Endothelial cell of umbilical vein (primary cell): ENCODE measurements around the gene C19orf25. TPM values are rescaled to one million over a fixed set of nuclear protein-coding genes. Genes with fewer than 3 reads are reported as not detected.

Experiments
- BruUV-seq: library from RNA; stranded (reverse); fragments of 400-500 nt; replicated peaks from 2 replicates; lab custom pipeline; 2021; lab: Mats Ljungman, UMichigan
- CTCF ChIA-PET: fragments of 300-600, 350-600 bp; sonication (Branson Sonifier 250); formaldehyde crosslinking; loops from one replicate; lab custom pipeline; 2021; ENCODE audit warnings: antibody characterized with exemption, inconsistent platforms; lab: Charles Lee
- POLR2A ChIA-PET: fragments of 300-600, 350-600 bp; sonication (Branson Sonifier 250); formaldehyde crosslinking; loops from one replicate; lab custom pipeline; 2021; ENCODE audit warnings: antibody characterized with exemption, inconsistent platforms; lab: Charles Lee
- DNase-seq: peaks from one replicate; pipeline ENCODE4 v3.0.0-alpha.2; 2011; ENCODE audit warnings: low read depth, low spot score
- FAIRE-seq: peaks from 2 replicates; lab custom pipeline; 2011; peaks lifted over from hg19 to GRCh38; lab: Jason Lieb, UNC
- H2AFZ ChIP-seq: 2 replicates; pipeline ENCODE4 v1.6.0; 2012; ENCODE audit warnings: low read depth, low read length, control low read depth, inconsistent platforms
- H3K27ac ChIP-seq: 2 replicates; pipeline ENCODE4 v1.5.1; 2011; ENCODE audit warnings: low read depth, mild to moderate bottlenecking, control low read depth, low read length, moderate library complexity; ENCODE audit not compliant: insufficient read depth
- H3K27me3 ChIP-seq, 2 experiments: 2 replicates each; pipeline versions ENCODE4 v1.6.0 to v1.6.1; 2011; ENCODE audit warnings: low read length in 2 of 2, mixed read lengths in 1 of 2; ENCODE audit not compliant: control insufficient read depth in 2 of 2, insufficient read depth in 2 of 2
- H3K36me3 ChIP-seq, 2 experiments: 2 replicates in 1 of 2; 3 replicates in 1 of 2; pipeline ENCODE4 v1.5.1; 2011; ENCODE audit warnings: low read length in 2 of 2, mild to moderate bottlenecking in 1 of 2, moderate library complexity in 1 of 2; ENCODE audit not compliant: control insufficient read depth in 2 of 2, insufficient read depth in 2 of 2; ENCODE audit errors: extremely low read depth in 1 of 2
- H3K4me1 ChIP-seq: 3 replicates; pipeline ENCODE4 v1.5.1; 2011; ENCODE audit warnings: mild to moderate bottlenecking, low read length; ENCODE audit not compliant: control insufficient read depth, insufficient read depth; ENCODE audit errors: extremely low read depth
- H3K4me2 ChIP-seq: 2 replicates; pipeline ENCODE4 v1.6.1; 2011; ENCODE audit warnings: low read length, control low read depth, mixed read lengths; ENCODE audit not compliant: insufficient read depth
- H3K4me3 ChIP-seq, 3 experiments: fragments of 200-600 bp in 1 of 3; sonication (generic), shearing (Covaris generic) in 1 of 3; replicated peaks in 1 of 3; 2 replicates each; pipeline ENCODE4 v1.5.1; 2011 to 2016; ENCODE audit warnings: control low read depth in 3 of 3, low read length in 3 of 3, mild to moderate bottlenecking in 2 of 3, inconsistent platforms in 1 of 3, low read depth in 1 of 3, moderate library complexity in 1 of 3; ENCODE audit not compliant: insufficient read depth in 1 of 3
- H3K79me2 ChIP-seq: 2 replicates; pipeline ENCODE4 v1.6.0; 2012; ENCODE audit warnings: low read length, inconsistent platforms; ENCODE audit not compliant: control insufficient read depth, insufficient read depth
- H3K9ac ChIP-seq: replicated peaks from 2 replicates; pipeline ENCODE3; 2011; ENCODE audit warnings: low read length, control low read depth; ENCODE audit not compliant: insufficient read depth; ENCODE audit errors: extremely low read depth
- H3K9me1 ChIP-seq: replicated peaks from 3 replicates; pipeline ENCODE4 v1.6.0; 2011; ENCODE audit warnings: mild to moderate bottlenecking, low read length; ENCODE audit not compliant: control insufficient read depth, insufficient read depth; ENCODE audit errors: extremely low read depth
- H3K9me3 ChIP-seq: replicated peaks from 2 replicates; pipeline ENCODE4 v1.5.1; 2012; ENCODE audit warnings: low read length, inconsistent platforms; ENCODE audit not compliant: control insufficient read depth, insufficient read depth
- H4K20me1 ChIP-seq: replicated peaks from 2 replicates; pipeline ENCODE3; 2011; ENCODE audit warnings: mild to moderate bottlenecking, low read length; ENCODE audit not compliant: control insufficient read depth, insufficient read depth; ENCODE audit errors: extremely low read depth
- EZH2 ChIP-seq: IDR thresholded peaks from 2 replicates; pipeline ENCODE4 v1.6.1; 2012; ENCODE audit warnings: borderline replicate concordance, low read depth, mild to moderate bottlenecking, moderate library complexity, low read length, inconsistent platforms; ENCODE audit not compliant: severe bottlenecking
- FOS ChIP-seq: IDR thresholded peaks from 2 replicates; pipeline ENCODE4 v1.6.1; 2011; ENCODE audit warnings: mild to moderate bottlenecking, low read length, moderate library complexity, borderline replicate concordance; ENCODE audit not compliant: insufficient read depth
- GATA2 ChIP-seq: IDR thresholded peaks from 2 replicates; pipeline ENCODE4 v1.7.0; 2011; ENCODE audit warnings: low read depth, mild to moderate bottlenecking, moderate library complexity, mixed read lengths, low read length; ENCODE audit not compliant: insufficient read length, insufficient read depth
- JUN ChIP-seq: IDR thresholded peaks from 2 replicates; pipeline ENCODE4 v1.6.1; 2011; ENCODE audit warnings: borderline replicate concordance, low read depth; ENCODE audit not compliant: insufficient read length, insufficient read depth
- MYC ChIP-seq: IDR thresholded peaks from one replicate; pipeline ENCODE4 v1.6.1; 2011; ENCODE audit warnings: mild to moderate bottlenecking, low read depth, low read length
- POLR2A ChIP-seq: IDR thresholded peaks from 2 replicates; pipeline ENCODE4 v1.6.1; 2012; ENCODE audit warnings: low read depth, mild to moderate bottlenecking, control low read depth, low read length
- POLR2AphosphoS5 ChIP-seq: IDR thresholded peaks from 2 replicates; pipeline ENCODE4 v1.6.1; 2012; ENCODE audit warnings: low read depth, mild to moderate bottlenecking, control low read depth, low read length, moderate library complexity; ENCODE audit not compliant: insufficient read depth
- dilution Hi-C: fragments of 300-500 bp; cut with MboI; formaldehyde crosslinking; loops from one replicate; pipeline ENCODE4 v1.15.0; 2019; ENCODE audit warnings: low sequenced_read_pairs; ENCODE audit not compliant: extremely low pct_ligation_motif_present
- intact Hi-C: fragments of 100-400 bp; cut with micrococcal nuclease; formaldehyde crosslinking; loops from one replicate; pipeline ENCODE4 v1.10.0; 2022
- polyA plus RNA-seq, 4 experiments: library from polyadenylated mRNA; depleted of rRNA in 3 of 4; stranded (reverse) in 3 of 4; unstranded in 1 of 4; fragments of >200 nt; gene quantifications; 2 replicates each; pipeline versions ENCODE4 v1.2.1 to v1.2.3, GENCODE V29; 2011 to 2012; ENCODE audit warnings: missing spikeins in 1 of 4
- total RNA-seq: library from RNA; stranded (reverse); gene quantifications from 2 replicates; pipeline ENCODE4 v1.2.3, GENCODE V29; 2021
- TF ChIP-seq, protein P1 (sequence below), 2 donors: IDR thresholded peaks; 1 replicate in 1 of 2; 2 replicates in 1 of 2; pipeline ENCODE4 v1.5.1; 2011; ENCODE audit warnings: low read length in 2 of 2, mild to moderate bottlenecking in 2 of 2, moderate library complexity in 2 of 2, control low read depth in 1 of 2, inconsistent platforms in 1 of 2, low read depth in 1 of 2; ENCODE audit not compliant: insufficient read depth in 1 of 2; ENCODE audit errors: extremely low read depth in 1 of 2
- TF ChIP-seq, protein P2 (sequence below): IDR thresholded peaks from 2 replicates; pipeline ENCODE4 v1.6.1; 2011; ENCODE audit not compliant: insufficient read depth, insufficient read length

Gene C19orf25
- total and polyA plus RNA-seq, 2 donors (not counting 3 experiments of a cell fraction or from before 2014, with no cell fraction given) = 28.0 to 34.6 TPM

DNA sequence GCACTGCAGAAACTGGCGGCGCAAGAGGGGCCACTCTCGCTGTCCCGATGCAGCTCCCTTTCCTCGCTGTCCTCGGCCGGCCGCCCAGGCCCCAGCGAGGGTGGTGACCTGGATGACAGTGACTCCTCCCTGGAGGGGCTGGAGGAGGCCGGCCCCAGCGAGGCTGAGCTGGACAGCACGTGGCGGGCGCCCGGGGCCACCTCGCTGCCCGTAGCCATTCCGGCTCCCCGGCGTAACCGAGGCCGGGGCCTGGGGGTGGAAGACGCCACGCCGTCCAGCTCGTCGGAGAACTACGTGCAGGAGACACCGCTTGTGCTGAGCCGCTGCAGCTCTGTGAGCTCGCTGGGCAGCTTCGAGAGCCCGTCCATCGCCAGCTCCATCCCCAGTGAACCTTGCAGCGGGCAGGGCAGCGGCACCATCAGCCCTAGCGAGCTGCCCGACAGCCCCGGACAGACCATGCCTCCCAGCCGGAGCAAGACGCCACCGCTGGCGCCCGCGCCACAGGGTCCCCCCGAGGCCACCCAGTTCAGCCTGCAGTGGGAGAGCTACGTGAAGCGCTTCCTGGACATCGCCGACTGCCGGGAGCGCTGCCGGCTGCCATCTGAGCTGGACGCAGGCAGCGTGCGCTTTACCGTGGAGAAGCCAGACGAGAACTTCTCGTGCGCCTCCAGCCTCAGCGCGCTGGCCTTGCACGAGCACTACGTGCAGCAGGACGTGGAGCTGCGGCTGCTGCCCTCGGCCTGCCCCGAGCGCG lies 12.4 kb downstream of the C19orf25 start:
- no peak overlapping the region for H3K9ac ChIP-seq
- ChIA-PET CTCF (interaction anchor here (0.6 to 3.6 kb wide), 12 partner anchors 8 to 388 kb away, joined by 3 to 14 read pairs (median 6); partner anchors contain the start of gene REEP6), POLR2A (no interaction called here)
- H3K4me2 ChIP-seq = no peak overlapping the region
- H2AFZ ChIP-seq = no peak overlapping the region
- no peak overlapping the region for H3K27ac ChIP-seq
- no peak for DNase-seq
- H3K9me1 ChIP-seq = no peaks in the 10 kb centered on the region
- no peak for TF ChIP-seq MYC
- no peak for TF ChIP-seq JUN
- peak; percentile 69 for TF ChIP-seq EZH2
- dilution Hi-C loops = no loop called here
- intact Hi-C loops = no loop called here
- BruUV-seq = no TSS peak
- H3K4me1 ChIP-seq = peaks cover 5% of the 10 kb centered on the region
- peaks cover 35 to 65% of the 10 kb centered on the region in 2 experiments for H3K27me3 ChIP-seq
- no peaks in the 10 kb centered on the region for H4K20me1 ChIP-seq
- H3K4me3 ChIP-seq = no peak overlapping the region
- no peaks in the 10 kb centered on the region for H3K79me2 ChIP-seq
- no peaks in the 10 kb centered on the region for H3K36me3 ChIP-seq
- no peaks in the 10 kb centered on the region for H3K9me3 ChIP-seq
- no peak for FAIRE-seq

DNA sequence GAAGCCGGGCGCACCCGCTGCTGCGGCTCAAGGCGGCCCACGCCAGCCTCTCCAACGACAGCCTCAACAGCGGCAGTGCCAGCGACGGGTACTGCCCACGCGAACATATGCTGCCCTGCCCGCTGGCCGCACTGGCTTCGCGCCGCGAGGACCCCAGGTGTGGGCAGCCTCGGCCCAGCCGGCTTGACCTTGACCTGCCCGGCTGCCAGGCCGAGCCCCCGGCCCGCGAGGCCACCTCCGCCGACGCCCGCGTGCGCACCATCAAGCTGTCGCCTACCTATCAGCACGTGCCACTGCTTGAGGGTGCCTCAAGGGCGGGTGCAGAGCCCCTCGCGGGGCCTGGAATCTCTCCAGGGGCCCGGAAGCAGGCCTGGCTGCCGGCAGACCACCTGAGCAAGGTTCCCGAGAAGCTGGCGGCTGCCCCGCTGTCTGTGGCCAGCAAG lies 13.0 kb downstream of the C19orf25 start:
- intact Hi-C loops = no loop called here
- dilution Hi-C loops = no loop called here
- ChIA-PET CTCF (interaction anchor here (0.6 to 3.6 kb wide), 16 partner anchors 8 to 389 kb away, joined by 3 to 14 read pairs (median 5); partner anchors contain the start of gene REEP6), POLR2A (no interaction called here)
- no TSS peak for BruUV-seq
- Histone ChIP-seq H3K4me3 (no peak overlapping the region), H3K9me3 (no peaks in the 10 kb centered on the region), H3K79me2 (no peaks in the 10 kb centered on the region), H3K4me1 (peaks cover 5% of the 10 kb centered on the region), H4K20me1 (no peaks in the 10 kb centered on the region), H3K9ac (no peak overlapping the region), H3K9me1 (no peaks in the 10 kb centered on the region), H3K27me3 (peaks cover 29 to 59% of the 10 kb centered on the region in 2 experiments), H3K4me2 (peak overlapping the region; percentile 2), H3K27ac (no peak overlapping the region), H3K36me3 (no peaks in the 10 kb centered on the region), H2AFZ (no peak overlapping the region)
- TF ChIP-seq MYC (no peak), EZH2 (no peak), FOS (no peak), GATA2 (no peak), JUN (no peak), POLR2AphosphoS5 (no peak), POLR2A (no peak)
- TF ChIP-seq, protein P1, sequence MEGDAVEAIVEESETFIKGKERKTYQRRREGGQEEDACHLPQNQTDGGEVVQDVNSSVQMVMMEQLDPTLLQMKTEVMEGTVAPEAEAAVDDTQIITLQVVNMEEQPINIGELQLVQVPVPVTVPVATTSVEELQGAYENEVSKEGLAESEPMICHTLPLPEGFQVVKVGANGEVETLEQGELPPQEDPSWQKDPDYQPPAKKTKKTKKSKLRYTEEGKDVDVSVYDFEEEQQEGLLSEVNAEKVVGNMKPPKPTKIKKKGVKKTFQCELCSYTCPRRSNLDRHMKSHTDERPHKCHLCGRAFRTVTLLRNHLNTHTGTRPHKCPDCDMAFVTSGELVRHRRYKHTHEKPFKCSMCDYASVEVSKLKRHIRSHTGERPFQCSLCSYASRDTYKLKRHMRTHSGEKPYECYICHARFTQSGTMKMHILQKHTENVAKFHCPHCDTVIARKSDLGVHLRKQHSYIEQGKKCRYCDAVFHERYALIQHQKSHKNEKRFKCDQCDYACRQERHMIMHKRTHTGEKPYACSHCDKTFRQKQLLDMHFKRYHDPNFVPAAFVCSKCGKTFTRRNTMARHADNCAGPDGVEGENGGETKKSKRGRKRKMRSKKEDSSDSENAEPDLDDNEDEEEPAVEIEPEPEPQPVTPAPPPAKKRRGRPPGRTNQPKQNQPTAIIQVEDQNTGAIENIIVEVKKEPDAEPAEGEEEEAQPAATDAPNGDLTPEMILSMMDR (IDR thresholded peaks at IDR 0.05; ENCODE audit: extremely low read depth in 1 of 2, insufficient read depth in 1 of 2, low read depth in 1 of 2, low read length in 2 of 2) = no peak
- TF ChIP-seq, protein P2, sequence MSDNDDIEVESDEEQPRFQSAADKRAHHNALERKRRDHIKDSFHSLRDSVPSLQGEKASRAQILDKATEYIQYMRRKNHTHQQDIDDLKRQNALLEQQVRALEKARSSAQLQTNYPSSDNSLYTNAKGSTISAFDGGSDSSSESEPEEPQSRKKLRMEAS = no peak
- DNase-seq (no peak), FAIRE-seq (no peak)
